ENCODE data around the gene CXCL14.
A peak's percentile ranks its signal among the peaks of the same experiment; 100 is the strongest.

CXCL14 gene

GRCh38 chr5:135560858-135561257 is 17.9 kb downstream of the CXCL14 start:
- peak; percentile 37 for DNase-seq (ENCODE audit: extremely low read depth, low read depth)
- peak; percentile 91 for TF ChIP-seq CTCF (IDR thresholded peaks at IDR 0.05; ENCODE audit: low read depth, low read length)

- DNase-seq (ENCODE audit: extremely low read depth, low read depth) = no peak
Measured at GRCh38 chr5:135559354-135559753, 19.4 kb downstream of the CXCL14 start.

GRCh38 chr5:135557076-135557838 is 21.5 kb downstream of the CXCL14 start:
- TF ChIP-seq CTCF (IDR thresholded peaks at IDR 0.05; ENCODE audit: low read depth, low read length) = no peak
- no peak for DNase-seq (ENCODE audit: extremely low read depth, low read depth)

More at GRCh38 chr5:135559354-135559753, 19.4 kb downstream of the CXCL14 start:
- TF ChIP-seq CTCF (IDR thresholded peaks at IDR 0.05; ENCODE audit: low read depth, low read length) = no peak

- no peak for TF ChIP-seq CTCF (IDR thresholded peaks at IDR 0.05; ENCODE audit: low read depth, low read length)
- DNase-seq (ENCODE audit: extremely low read depth, low read depth) = no peak
Measured at GRCh38 chr5:135556620-135557019, 22.2 kb downstream of the CXCL14 start.

- DNase-seq (ENCODE audit: extremely low read depth, low read depth) = no peak
- no peak for TF ChIP-seq CTCF (IDR thresholded peaks at IDR 0.05; ENCODE audit: low read depth, low read length)
Measured at GRCh38 chr5:135555530-135555929, 23.3 kb downstream of the CXCL14 start.

GRCh38 chr5:135553688-135554462 is 24.9 kb downstream of the CXCL14 start:
- DNase-seq (ENCODE audit: extremely low read depth, low read depth) = no peak
- peak; percentile 43 for TF ChIP-seq CTCF (IDR thresholded peaks at IDR 0.05; ENCODE audit: low read depth, low read length)

All from AG09319 (cell line).